ENCODE measurements around the gene WWTR1.

WWTR1 gene

DNA sequence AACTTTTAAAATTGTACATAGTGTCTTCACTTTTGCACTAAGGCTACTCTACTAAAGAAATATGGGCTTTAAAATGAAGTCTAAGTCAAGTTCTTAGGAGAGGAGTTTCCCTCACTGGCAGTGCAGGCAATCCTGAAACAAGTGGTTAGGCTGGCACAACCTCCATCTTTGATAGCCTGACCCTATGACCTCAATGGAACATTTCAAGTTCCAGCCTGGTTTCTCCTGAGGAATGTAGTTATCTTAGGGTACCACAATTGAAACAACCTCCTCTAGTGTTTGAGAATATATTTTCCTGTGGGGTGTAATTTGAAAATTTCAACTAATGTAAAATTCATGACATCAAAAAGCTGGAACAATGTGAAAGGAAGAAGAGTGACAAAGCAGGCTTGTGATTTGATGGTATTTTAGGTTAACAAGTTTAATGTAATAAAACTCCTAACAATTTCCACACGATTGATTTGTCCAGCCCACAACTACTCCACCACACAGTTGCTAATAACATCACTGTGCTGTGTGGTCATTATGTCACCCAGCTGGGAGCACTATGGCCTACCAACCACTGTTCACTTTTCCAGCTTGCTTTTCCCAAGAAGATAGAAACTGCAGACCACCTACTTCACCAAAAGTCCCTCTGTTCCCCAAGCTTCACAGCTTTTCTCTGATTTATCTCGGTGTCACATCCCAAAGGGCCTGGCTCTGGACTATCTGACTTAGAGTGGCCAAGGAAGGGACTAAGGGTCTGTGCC is 1.8 kb downstream of the WWTR1 start:
- no peak for DNase-seq (ENCODE audit: low read depth in 2 of 2)

DNA sequence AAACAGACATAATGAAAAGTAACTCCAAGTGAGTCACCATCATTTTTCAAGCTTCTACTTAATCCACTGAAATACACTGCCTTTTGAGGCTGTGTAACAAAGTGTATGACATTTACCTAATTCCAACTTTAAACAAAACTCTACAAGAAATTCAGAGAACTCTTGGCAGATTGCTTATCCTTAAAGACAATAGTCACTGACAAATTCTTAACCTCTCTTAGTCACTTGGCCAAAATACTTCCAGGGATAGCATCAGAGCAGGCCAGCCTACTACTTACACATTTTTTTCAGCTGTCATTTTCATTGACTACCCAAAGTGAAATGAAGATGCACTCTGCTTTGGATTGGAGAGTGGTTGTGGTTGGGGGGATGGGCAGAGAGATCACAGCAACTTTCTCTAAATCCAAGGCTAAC is 3.6 kb downstream of the WWTR1 start:
- DNase-seq (ENCODE audit: low read depth in 2 of 2), result no peak

DNA sequence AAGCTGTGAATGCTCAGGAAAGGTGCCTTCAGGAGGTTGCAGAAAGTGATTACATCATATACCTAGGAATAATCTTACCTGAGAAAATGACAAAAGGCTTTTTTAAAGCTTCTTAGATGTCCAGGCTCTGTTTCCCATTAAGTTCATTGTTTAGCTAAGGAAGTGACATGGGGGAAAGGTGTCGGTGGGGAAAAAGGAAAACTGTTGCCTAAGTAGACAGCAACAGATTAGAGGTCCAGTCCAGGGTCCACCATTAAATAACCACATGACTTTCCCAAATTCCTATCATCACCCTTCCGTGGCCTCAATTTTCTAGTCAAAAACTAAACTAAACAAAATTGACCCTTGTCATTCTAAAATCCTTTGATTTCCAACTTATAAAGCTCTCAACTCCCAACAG is 4.3 kb downstream of the WWTR1 start:
- no peak for DNase-seq (ENCODE audit: low read depth in 2 of 2)

DNA sequence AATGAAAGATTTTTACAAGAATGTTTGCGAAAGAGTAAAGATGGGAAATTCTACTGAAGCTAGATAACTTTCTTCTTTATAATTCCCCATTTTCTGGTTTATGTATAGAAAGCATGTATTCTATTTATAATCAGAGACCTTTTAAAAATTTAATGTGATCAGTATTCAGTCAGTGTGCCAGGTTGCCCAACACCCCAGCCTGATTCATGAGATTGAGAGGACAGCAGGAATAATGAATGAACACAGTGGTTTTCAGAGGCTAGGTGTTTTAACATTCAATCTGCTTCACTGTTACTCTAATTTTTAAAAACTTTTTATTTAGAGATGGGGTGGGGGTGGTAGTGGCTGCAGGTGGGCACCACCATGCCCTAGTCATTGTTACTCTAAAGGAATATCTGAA is 4.7 kb downstream of the WWTR1 start:
- DNase-seq (ENCODE audit: low read depth in 2 of 2), result no peak

DNA sequence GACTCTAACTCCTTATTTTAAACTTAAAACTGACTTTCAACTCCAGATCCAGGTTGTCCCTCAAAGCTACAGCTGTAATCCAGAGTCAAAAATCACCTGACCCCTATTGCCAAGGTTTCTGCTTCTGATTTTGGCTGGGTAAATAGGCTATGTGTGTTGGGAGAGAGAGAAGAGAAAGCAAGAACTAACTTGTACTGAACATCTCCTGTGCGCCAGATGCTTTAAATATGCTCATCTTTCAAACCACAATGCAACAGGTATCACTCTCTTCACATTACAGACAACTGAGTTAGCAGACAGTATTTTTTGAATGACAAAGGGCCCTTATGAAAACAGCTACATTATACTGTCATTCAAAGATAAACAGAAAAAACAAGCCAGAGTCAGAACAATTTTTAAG is 7.0 kb downstream of the WWTR1 start:
- no peak for DNase-seq (ENCODE audit: low read depth in 2 of 2)

DNA sequence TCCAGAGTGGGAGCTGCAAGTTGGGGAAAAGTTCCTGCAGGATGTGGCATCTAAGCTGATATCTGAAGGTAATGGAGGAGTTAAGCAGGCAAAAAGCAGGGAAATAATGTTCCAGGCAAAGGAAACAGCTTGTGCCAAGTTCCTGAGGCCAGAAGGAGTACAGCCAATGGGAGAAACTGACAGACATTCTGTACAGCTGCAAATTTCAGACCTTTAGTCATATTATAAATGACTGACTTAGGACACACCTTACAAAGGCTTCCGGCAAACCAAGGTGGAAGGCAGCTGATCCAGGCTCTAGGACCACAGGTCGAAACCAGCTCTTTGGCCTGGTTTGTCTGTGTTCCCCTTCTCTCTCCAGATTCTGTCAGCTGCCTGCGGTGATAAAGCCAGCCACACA is 9.3 kb downstream of the WWTR1 start:
- no peak for DNase-seq (ENCODE audit: low read depth in 2 of 2)

DNA sequence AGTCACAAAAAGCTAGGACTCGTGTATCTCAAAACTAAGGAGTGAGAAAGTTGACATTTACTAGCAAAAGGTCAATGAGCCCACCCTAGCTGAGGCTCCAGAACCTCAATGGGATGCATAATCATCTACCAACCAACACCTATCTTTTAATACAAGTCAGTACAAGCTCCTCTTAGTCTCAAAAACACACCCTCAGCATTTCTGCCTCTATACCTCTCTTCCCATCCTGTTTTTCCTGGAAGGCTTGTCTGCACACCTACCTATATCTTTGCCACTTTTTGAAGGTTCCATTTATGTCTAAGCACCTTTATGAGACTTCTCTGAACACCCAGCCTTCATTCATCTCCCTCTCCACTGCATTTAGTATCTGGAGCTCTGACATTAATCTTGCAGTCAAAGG is 10.0 kb downstream of the WWTR1 start:
- no peak for DNase-seq (ENCODE audit: low read depth in 2 of 2)

DNA sequence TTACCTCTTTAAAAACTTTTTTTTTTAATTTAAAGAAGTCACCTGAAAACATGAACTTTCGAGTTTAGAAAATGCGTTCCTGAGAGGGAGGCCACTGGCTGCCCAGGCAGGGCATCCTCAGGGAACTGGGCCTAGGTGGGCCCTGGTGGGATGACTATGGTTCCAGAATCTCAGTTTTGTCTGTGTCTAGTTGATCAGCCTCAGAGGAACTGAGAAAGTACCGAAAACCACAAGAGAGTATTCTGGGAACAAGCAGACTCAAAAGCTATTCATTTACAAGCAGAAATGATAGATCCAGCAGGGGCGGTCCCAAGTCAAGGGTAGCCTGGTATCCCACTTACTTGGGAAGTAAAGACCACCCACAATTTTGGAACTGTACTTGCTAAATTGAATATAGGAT is 10.5 kb downstream of the WWTR1 start:
- no peak for DNase-seq (ENCODE audit: low read depth in 2 of 2)

DNA sequence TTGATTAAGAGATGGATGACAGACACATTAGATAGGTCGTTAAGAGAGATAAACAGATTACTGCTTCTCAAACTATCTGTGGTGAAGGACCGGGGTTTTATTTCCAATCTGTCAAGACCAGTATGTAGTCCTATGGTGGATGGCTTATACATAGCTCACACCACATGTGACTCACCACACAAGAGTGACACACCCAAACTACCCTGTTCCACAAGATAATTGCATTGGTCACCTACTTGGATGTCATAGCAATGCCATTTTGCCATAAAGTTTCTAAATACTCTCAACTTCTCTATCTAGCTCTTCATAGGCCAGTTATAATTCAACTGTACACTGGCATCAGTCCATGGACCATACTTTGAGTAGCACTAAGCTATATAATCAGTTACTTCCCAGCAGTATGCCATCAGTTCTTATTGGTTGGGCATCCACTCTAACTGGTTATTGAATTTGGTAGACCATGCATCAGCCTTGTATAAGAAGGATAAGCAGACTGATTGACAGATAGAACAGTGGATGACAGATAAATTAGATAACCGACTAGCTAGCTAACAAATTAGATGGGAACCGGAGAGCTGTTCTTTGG is 11.6 kb downstream of the WWTR1 start:
- DNase-seq (ENCODE audit: low read depth in 2 of 2), result no peak

DNA sequence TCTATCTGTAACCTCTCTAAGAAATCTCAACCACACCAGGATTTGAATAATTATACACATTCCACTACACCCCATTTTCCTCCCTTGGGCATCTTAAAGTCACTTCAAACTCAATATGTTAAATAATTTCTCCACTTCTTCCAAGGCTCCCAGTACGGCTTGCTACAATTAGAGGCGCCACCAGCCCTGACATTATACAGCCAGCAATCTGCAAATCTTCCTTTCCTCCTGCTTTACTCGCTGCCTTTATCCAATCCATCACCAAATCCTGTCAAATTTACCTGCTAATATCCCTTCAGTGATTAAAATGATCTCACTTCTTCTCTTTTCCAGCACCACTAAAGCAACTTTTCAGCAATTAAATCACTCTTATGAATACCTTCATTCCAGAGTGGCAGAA is 13.9 kb downstream of the WWTR1 start:
- no peak for DNase-seq (ENCODE audit: low read depth in 2 of 2)

DNA sequence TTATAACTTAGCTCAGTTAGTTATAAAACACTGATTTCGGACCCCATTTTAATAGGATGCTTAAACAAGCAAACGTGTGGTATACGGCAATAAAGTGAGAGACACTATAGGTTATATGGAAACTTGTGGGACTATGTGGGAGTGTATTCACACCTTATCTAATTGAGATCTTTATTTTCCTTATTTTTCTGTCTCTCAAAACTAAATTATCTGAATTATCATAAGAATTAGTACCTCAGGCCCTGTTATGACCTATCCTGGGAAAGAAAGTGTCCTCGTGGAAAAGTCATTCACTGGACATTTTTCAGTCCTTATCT is 14.4 kb downstream of the WWTR1 start:
- no peak for DNase-seq (ENCODE audit: low read depth in 2 of 2)

DNA sequence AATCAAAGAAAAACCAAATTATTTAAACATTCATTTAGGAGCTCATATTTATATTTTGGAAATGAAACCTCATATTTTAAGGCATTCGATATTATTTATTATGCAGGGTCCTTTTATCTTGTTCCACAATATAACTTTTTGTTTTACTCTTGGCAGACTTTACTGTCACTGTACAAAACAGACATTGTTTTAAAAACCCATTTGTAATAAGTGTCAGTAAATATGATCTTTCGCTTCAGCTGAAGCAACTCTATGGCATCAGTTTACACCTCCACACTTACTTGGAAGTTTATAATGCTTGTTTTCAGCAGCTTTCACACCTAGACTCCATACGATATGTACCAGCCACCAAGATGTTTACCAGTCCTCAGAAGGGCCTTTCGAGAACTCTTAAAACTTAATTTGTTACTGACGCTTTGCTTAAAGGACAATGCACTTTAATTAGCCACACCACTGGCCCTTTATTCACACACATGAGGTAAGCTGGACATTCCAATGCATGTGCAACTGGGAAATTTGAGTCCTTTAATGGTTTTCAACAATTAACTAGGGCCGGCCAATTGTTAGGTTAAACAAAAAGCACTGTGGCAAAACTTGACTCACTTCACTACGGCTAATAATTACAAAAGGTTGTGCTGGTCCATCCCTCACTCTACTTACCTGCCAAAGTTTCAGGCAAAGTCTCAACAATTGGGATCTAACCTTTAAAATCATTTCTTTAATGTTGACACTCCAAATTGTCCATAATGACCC is 16.7 kb downstream of the WWTR1 start:
- no peak for DNase-seq (ENCODE audit: low read depth in 2 of 2)

DNA sequence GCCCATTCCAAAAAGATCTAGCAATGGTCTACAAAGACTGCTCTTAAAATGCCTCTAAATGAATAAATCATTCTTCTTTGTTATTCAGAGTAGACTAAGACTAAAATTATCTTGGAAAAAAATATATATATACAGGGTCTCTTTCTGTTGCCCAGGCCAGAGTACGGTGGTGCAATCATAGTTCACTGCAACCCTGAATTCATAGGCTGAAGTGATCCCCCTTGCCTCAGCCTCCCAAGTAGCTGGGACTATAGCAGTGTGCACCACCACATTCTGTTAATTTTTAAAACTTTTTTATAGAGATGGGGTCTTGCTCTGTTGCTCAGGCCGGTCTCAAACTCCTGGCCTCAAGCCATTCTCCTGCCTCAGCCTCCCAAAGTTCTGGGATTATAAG is 18.7 kb downstream of the WWTR1 start:
- DNase-seq (ENCODE audit: low read depth in 2 of 2), result no peak

DNA sequence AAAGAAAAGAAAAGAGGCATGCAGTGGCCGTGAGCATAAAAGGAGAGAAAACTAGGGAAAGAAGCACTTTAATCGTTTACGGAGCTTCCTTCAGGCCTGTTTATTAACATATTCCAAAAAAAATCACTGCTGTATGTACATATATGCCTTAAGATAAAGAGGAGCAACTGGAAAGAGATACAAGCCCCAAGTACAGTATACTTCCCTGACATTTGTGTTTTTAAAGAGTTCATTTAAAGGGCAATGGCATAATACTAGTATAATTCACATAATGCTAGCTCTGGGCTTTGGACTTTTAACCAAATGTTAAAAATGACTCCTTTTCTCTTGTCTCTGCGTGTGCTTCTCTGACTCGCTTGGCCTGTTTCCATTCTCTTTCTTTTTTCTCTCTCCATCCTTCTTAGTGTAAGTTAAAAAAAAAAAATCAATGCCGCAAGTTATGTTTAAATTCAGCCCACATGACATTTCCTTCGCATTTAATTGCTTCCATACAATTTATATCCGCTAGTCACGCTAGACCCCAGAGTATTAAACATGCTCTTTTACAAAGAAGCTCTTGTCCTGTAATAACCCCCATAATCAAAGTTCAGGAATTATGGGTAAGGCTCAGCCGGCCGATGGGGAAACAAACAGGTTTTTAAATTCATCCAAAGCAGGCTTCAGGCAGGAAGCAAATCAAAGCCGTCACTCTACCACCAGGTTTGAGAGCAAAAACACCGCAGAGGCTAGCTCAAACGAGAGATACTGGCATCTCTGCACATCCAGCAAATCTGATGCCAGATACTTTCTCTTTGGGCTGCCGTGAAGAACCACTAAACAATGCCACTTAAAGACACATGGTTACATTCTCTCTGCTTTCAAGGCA is 19.4 kb downstream of the WWTR1 start:
- no peak for DNase-seq (ENCODE audit: low read depth in 2 of 2)

DNA sequence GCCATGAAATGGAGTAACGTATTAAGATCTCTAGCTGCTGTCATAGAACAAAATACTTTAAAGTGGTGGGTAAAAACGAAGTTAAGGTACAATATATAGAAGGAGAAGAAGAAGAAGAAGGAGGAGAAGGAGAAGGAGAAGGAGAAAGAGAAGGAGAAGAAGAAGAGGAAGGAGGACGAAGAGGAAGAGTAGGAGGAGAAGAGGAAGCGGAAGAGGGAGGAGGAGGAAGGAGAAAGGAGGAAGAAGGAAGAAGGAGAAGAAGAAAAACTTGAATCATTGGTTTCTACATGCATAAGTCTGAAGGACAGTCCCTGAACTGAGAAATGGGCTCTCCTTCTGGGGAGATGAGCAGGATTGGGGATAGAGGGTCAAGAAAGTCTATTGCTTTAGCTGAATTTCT is 22.4 kb downstream of the WWTR1 start:
- no peak for DNase-seq (ENCODE audit: low read depth in 2 of 2)

DNA sequence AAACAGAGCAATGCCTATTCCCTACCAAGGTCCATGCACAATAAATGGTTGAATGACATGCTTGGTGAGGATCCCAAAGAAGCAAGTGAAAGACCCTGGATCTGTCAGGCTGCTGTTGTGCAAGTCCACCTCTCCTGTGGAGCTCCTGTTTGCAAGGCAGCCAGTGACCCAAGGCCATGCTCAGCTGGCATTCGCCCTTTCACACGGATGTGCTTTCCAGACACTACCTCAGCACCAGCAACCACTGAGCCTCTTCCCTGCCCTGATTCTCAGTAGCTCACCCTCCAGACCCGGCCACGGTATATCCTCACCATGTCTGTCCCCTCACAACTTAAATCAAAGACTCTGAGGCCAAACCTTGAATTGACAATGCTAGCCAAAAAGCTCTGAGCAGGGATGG is 23.3 kb downstream of the WWTR1 start:
- DNase-seq (ENCODE audit: low read depth in 2 of 2), result no peak

DNA sequence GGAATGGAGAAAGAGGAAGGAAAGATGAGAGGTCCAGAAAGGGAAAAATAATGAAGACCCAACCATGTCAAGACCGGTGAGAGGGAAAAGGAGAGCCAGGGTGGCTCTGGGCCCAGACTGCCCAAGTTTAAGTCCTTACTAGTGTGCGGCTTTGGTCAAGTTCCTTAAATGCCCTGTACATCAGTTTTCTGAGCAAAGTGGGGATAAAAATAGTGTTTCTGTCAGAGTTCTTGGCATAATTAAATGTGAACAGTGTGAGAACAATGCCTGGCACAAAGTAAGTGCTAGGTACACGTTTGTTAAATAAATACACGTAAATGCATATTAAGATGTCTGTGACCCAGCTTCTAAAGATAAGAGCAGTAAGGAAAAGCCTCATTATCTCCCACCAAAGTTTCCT is 23.8 kb downstream of the WWTR1 start:
- no peak for DNase-seq (ENCODE audit: low read depth in 2 of 2)

DNA sequence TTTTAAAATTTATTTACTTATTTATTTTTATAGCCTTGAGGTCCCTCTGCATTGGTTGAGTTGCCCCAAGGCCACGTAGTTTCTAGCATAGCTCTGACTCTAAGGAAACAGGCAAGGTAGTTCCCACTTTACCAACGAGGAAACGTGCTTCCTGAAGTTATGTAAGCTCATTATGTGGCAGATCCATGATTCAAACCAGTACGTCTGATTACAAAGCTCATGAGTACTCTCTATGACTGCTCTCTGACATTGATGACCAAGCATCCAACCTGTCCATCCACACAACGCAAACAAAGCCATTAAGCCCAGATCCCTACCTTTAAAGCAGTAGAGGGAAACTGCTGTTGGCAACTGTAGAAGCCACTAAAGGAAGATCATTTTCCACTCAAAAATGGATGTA is 25.6 kb downstream of the WWTR1 start:
- no peak for DNase-seq (ENCODE audit: low read depth in 2 of 2)

DNA sequence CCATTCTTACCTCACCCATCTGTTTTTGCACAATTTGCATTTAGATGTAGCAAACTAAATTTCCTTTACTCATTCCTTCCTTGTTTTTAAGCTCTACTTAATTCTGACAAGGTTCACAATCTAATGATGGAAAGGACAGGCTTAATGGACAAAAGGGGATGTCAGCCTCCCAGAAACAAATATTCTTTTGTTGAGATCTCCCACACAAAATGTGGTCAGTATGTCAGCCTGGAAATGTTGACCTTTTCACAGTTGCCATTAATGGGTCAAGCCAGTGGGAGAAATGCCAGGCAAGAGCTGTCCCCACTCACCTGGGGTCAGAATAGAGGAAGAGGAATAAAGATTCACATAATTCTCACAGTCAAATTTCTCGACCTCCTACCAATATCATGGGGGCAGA is 27.0 kb downstream of the WWTR1 start:
- DNase-seq (ENCODE audit: low read depth in 2 of 2), result no peak

DNA sequence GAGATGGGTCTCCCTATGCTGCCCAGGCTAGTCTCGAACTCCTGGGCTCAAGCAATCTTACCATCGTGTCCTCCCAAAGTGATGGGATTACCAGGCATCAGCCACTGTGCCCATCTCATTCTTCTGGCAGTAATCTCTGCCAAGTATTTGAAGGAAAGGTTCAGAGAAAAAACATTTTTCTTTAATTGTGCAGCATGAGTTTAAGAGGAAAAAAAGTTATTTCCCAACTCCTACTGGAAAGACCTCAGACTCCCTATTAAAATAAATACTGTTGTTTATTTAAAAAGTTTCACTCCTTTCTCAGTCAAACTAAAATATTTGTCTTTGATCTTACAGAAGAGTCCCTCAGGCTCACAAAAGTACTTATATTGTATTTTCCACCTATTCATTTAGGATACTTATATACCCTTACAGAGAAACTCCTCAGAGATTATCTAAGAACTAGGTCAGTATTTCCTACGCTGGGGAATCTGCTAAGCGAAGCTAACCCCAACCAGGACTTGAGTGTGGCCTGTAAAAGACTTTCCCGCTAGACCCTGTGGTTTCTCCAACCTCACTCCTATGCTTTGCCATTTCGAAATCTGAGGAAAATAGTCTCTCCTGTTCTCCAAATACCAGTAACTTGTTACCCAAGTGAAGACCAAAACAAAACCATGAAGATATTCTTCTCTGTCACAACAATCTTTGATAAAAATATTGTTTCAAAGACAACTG is 28.7 kb downstream of the WWTR1 start:
- no peak for DNase-seq (ENCODE audit: low read depth in 2 of 2)

DNA sequence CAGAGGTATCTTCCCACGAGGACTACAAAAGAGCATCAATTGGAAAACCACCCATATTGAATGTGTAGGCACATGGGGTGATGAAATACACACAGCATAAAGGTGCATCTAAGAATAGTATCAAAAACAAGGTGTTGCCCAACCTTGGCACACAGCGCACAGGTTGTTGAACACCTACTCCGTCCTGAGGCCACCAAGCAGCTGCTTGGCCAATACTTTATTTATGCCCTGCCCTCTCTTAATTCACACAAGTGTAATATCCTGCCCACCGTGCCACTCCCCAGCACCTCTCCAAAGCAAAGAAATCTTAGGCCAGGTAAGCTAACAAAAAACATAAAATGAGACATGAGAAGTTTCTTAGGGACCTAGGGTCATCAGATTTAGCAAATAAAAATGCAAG is 31.2 kb downstream of the WWTR1 start:
- no peak for DNase-seq (ENCODE audit: low read depth in 2 of 2)

DNA sequence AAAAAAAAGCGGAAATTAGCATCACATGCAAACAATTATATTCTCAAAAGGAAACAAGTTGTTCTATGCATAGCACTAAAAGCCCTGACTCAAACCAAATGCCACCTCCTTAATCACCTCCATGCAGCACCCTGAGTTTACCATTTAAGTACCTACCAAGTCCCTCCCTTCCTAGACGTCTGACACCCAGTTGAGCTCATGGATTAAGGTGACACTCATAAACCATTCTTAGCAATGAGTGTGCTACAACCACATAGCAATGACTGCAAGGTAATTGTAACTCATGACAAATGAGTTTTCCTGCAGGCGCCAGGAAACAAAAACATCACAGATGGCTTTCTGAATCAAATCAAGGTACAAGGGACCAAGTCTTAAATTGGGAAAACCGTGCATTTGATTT is 32.0 kb downstream of the WWTR1 start:
- no peak for DNase-seq (ENCODE audit: low read depth in 2 of 2)
